Measurements from ENCODE around the gene PEX19. TPM values are rescaled to one million over a fixed set of nuclear protein-coding genes. Genes with fewer than 3 reads are reported as not detected.

PEX19 gene
- polyA plus RNA-seq, 1 donor (not counting 4 experiments of a cell fraction or from before 2014, with no cell fraction given): 48.7 TPM

DNA sequence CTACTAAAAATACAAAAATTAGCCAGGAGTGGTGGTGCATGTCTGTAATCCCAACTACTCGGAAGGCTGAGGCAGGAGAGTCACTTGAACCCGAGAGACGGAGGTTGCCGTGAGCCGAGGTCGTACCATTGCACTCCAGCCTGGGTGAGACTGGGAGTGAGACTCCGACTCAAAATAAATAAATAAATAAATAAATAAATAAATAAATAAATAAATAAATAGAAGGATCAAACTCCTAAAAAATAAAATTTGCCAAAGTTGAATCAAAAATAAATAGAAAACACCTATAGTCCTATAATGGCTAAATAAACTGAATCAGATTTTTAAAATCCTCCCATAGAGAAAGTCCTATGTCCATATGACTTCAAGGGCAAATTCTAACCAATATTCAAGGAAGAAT is 15.2 kb upstream of the PEX19 start:
- H3K4me3 ChIP-seq (ENCODE audit: control insufficient read depth in 2 of 3, extremely low read depth in 1 of 3, insufficient read depth in 2 of 3, low read depth in 1 of 3, low read length in 3 of 3): no peak overlapping the region
- H3K4me1 ChIP-seq (ENCODE audit: control insufficient read depth, extremely low read depth, insufficient read depth, low read length): no peaks in the 10 kb centered on the region
- H3K36me3 ChIP-seq (ENCODE audit: control insufficient read depth in 2 of 2, extremely low read depth in 1 of 2, insufficient read depth in 2 of 2, low read length in 2 of 2): peaks cover 32 to 36% of the 10 kb centered on the region in 2 experiments
- no peaks in the 10 kb centered on the region for H3K9me3 ChIP-seq (ENCODE audit: control insufficient read depth, low read depth, low read length)
- no peaks in the 10 kb centered on the region for H4K20me1 ChIP-seq (ENCODE audit: control insufficient read depth, extremely low read depth, insufficient read depth, low read length)
- dilution Hi-C loops (cut with MboI; ENCODE audit: extremely low pct_ligation_motif_present, low sequenced_read_pairs): no loop called here
- no peak overlapping the region for H3K4me2 ChIP-seq (ENCODE audit: control insufficient read depth, extremely low read depth, insufficient read depth, low read depth, low read length)
- no peak for DNase-seq (ENCODE audit: low read depth, low spot score)
- H3K9ac ChIP-seq (ENCODE audit: control insufficient read depth, extremely low read depth, insufficient read depth, low read length): no peak overlapping the region
- no peak for FAIRE-seq
- TF ChIP-seq, protein P1, sequence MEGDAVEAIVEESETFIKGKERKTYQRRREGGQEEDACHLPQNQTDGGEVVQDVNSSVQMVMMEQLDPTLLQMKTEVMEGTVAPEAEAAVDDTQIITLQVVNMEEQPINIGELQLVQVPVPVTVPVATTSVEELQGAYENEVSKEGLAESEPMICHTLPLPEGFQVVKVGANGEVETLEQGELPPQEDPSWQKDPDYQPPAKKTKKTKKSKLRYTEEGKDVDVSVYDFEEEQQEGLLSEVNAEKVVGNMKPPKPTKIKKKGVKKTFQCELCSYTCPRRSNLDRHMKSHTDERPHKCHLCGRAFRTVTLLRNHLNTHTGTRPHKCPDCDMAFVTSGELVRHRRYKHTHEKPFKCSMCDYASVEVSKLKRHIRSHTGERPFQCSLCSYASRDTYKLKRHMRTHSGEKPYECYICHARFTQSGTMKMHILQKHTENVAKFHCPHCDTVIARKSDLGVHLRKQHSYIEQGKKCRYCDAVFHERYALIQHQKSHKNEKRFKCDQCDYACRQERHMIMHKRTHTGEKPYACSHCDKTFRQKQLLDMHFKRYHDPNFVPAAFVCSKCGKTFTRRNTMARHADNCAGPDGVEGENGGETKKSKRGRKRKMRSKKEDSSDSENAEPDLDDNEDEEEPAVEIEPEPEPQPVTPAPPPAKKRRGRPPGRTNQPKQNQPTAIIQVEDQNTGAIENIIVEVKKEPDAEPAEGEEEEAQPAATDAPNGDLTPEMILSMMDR (optimal IDR thresholded peaks at IDR 0.05 in 1 of 3, IDR thresholded peaks at IDR 0.05 in 1 of 3, conservative IDR thresholded peaks at IDR 0.05 in 1 of 3; ENCODE audit: extremely low read depth in 1 of 3, insufficient read depth in 2 of 3, low read length in 3 of 3): no peak
- TF ChIP-seq EZH2 (IDR thresholded peaks at IDR 0.05; ENCODE audit: low read length): no peak
- H3K79me2 ChIP-seq (ENCODE audit: control insufficient read depth, insufficient read depth, low read length): no peaks in the 10 kb centered on the region
- H3K9me1 ChIP-seq (ENCODE audit: control insufficient read depth, extremely low read depth, insufficient read depth, low read length): no peaks in the 10 kb centered on the region
- no peaks in the 10 kb centered on the region for H3K27me3 ChIP-seq (ENCODE audit: control insufficient read depth, extremely low read depth, insufficient read depth, low read length)
- H2AFZ ChIP-seq (ENCODE audit: control insufficient read depth, low read length): no peak overlapping the region
- H3K27ac ChIP-seq (ENCODE audit: control insufficient read depth, insufficient read depth, low read length): no peak overlapping the region

DNA sequence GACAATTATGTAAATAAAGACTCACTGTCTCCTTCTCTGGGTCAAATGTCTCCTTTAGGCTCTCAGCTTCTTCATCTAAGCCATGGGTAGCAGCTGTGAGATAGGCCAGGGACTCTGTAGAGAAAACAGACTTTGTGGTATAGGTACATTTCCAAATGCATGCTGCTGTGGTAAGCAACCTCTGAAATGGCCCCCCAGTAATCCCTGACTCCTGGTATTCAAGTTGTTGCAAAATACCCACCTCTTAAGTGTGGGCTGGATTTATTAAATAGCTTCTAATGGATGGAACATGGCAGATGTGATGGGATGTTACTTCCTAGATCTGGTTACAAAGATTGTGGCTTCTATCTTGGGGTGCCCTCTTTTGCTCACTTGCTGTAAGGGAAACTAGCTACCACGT is 11.1 kb upstream of the PEX19 start:
- no peaks in the 10 kb centered on the region for H3K79me2 ChIP-seq (ENCODE audit: control insufficient read depth, insufficient read depth, low read length)
- H3K9me1 ChIP-seq (ENCODE audit: control insufficient read depth, extremely low read depth, insufficient read depth, low read length): no peaks in the 10 kb centered on the region
- H3K36me3 ChIP-seq (ENCODE audit: control insufficient read depth in 2 of 2, extremely low read depth in 1 of 2, insufficient read depth in 2 of 2, low read length in 2 of 2): peaks cover 51 to 59% of the 10 kb centered on the region in 2 experiments
- no peak overlapping the region for H2AFZ ChIP-seq (ENCODE audit: control insufficient read depth, low read length)
- no peak overlapping the region for H3K4me3 ChIP-seq (ENCODE audit: control insufficient read depth in 2 of 3, extremely low read depth in 1 of 3, insufficient read depth in 2 of 3, low read depth in 1 of 3, low read length in 3 of 3)
- no peaks in the 10 kb centered on the region for H3K9me3 ChIP-seq (ENCODE audit: control insufficient read depth, low read depth, low read length)
- TF ChIP-seq, protein P1 (optimal IDR thresholded peaks at IDR 0.05 in 1 of 3, IDR thresholded peaks at IDR 0.05 in 1 of 3, conservative IDR thresholded peaks at IDR 0.05 in 1 of 3; ENCODE audit: extremely low read depth in 1 of 3, insufficient read depth in 2 of 3, low read length in 3 of 3): no peak
- TF ChIP-seq EZH2 (IDR thresholded peaks at IDR 0.05; ENCODE audit: low read length): no peak
- H3K27me3 ChIP-seq (ENCODE audit: control insufficient read depth, extremely low read depth, insufficient read depth, low read length): no peaks in the 10 kb centered on the region
- dilution Hi-C loops (cut with MboI; ENCODE audit: extremely low pct_ligation_motif_present, low sequenced_read_pairs): no loop called here
- no peak overlapping the region for H3K27ac ChIP-seq (ENCODE audit: control insufficient read depth, insufficient read depth, low read length)
- FAIRE-seq (no peak), DNase-seq (ENCODE audit: low read depth, low spot score) (no peak)
- no peak overlapping the region for H3K4me2 ChIP-seq (ENCODE audit: control insufficient read depth, extremely low read depth, insufficient read depth, low read depth, low read length)
- no peaks in the 10 kb centered on the region for H3K4me1 ChIP-seq (ENCODE audit: control insufficient read depth, extremely low read depth, insufficient read depth, low read length)
- H4K20me1 ChIP-seq (ENCODE audit: control insufficient read depth, extremely low read depth, insufficient read depth, low read length): no peaks in the 10 kb centered on the region
- H3K9ac ChIP-seq (ENCODE audit: control insufficient read depth, extremely low read depth, insufficient read depth, low read length): no peak overlapping the region

Measured in keratinocyte (primary cell).